Subcutaneous adipose tissue (tissue), 4 donors: ENCODE measurements around the gene SLC6A6. TPM values are rescaled to one million over a fixed set of nuclear protein-coding genes. Genes with fewer than 3 reads are reported as not detected.

Experiments
- CTCF ChIP-seq: fragments of 450-650 bp; IDR thresholded peaks from one replicate; pipeline ENCODE4 v1.5.1; 2016; ENCODE audit warnings: low read depth, mild to moderate bottlenecking, control low read depth, antibody characterized with exemption, moderate library complexity
- total RNA-seq, 4 donors: library from RNA; depleted of rRNA; stranded (reverse); fragments of >200 nt; gene quantifications; one replicate each; pipeline ENCODE4 v1.1.0, GENCODE V29; 2016

The SLC6A6 gene
- total RNA-seq, 4 donors from 2014 or later, result 20.5 to 64.8 (median 30.7) TPM

GRCh38 chr3:14496351-14496750 lies 93.9 kb downstream of the SLC6A6 start:
- no peak for TF ChIP-seq CTCF

- TF ChIP-seq CTCF, result no peak
Observed at GRCh38 chr3:14497321-14497720, 94.9 kb downstream of the SLC6A6 start.

- TF ChIP-seq CTCF, result no peak
Observed at GRCh38 chr3:14502472-14502871, 100.1 kb downstream of the SLC6A6 start.

- no peak for TF ChIP-seq CTCF
Observed at GRCh38 chr3:14503033-14503705, 100.8 kb downstream of the SLC6A6 start.

- no peak for TF ChIP-seq CTCF
Observed at GRCh38 chr3:14503706-14504065, 101.3 kb downstream of the SLC6A6 start.

GRCh38 chr3:14505001-14505802 lies 102.8 kb downstream of the SLC6A6 start:
- TF ChIP-seq CTCF, result no peak

- TF ChIP-seq CTCF, result no peak
Observed at GRCh38 chr3:14505803-14506500, 103.5 kb downstream of the SLC6A6 start.
